ENCODE data around the gene TEDC2.

The TEDC2 gene

GRCh38 chr16:2501946-2502895 is 42.3 kb downstream of the TEDC2 start:
- Histone ChIP-seq H3K4me2 (no peak overlapping the region), H4K20me1 (ENCODE audit: insufficient read depth) (no peaks in the 10 kb centered on the region), H3K79me2 (ENCODE audit: insufficient read depth, low read depth) (no peaks in the 10 kb centered on the region), H3K27ac (no peak overlapping the region), H3K9ac (no peak overlapping the region), H2AFZ (ENCODE audit: low read depth) (no peak overlapping the region), H3K36me3 (ENCODE audit: insufficient read depth) (no peaks in the 10 kb centered on the region), H3K27me3 (ENCODE audit: insufficient read depth, low read depth) (no peaks in the 10 kb centered on the region), H3K4me3 (IDR thresholded peaks at IDR 0.05; ENCODE audit: insufficient read depth, low read depth, low read length) (no peak overlapping the region), H3K4me1 (ENCODE audit: low read depth, poor library complexity, severe bottlenecking) (no peaks in the 10 kb centered on the region)
- no peak for TF ChIP-seq CTCF (conservative IDR thresholded peaks at IDR 0.05; ENCODE audit: low read depth, low read length)

- H3K4me3 ChIP-seq (IDR thresholded peaks at IDR 0.05; ENCODE audit: insufficient read depth, low read depth, low read length) = no peak overlapping the region
- no peak overlapping the region for H3K27ac ChIP-seq
- H3K36me3 ChIP-seq (ENCODE audit: insufficient read depth) = no peaks in the 10 kb centered on the region
- H3K79me2 ChIP-seq (ENCODE audit: insufficient read depth, low read depth) = no peaks in the 10 kb centered on the region
- peaks cover 16% of the 10 kb centered on the region for H3K4me1 ChIP-seq (ENCODE audit: low read depth, poor library complexity, severe bottlenecking)
- H2AFZ ChIP-seq (ENCODE audit: low read depth) = no peak overlapping the region
- TF ChIP-seq CTCF (conservative IDR thresholded peaks at IDR 0.05; ENCODE audit: low read depth, low read length) = no peak
- no peaks in the 10 kb centered on the region for H4K20me1 ChIP-seq (ENCODE audit: insufficient read depth)
- H3K4me2 ChIP-seq = no peak overlapping the region
- H3K27me3 ChIP-seq (ENCODE audit: insufficient read depth, low read depth) = no peaks in the 10 kb centered on the region
- no peak overlapping the region for H3K9ac ChIP-seq
Observed at GRCh38 chr16:2505695-2506094, 45.8 kb downstream of the TEDC2 start.

GRCh38 chr16:2507052-2507659 is 47.2 kb downstream of the TEDC2 start:
- TF ChIP-seq CTCF (conservative IDR thresholded peaks at IDR 0.05; ENCODE audit: low read depth, low read length) = no peak
- Histone ChIP-seq H3K4me2 (no peak overlapping the region), H3K27ac (no peak overlapping the region), H3K4me3 (IDR thresholded peaks at IDR 0.05; ENCODE audit: insufficient read depth, low read depth, low read length) (no peak overlapping the region), H3K79me2 (ENCODE audit: insufficient read depth, low read depth) (no peaks in the 10 kb centered on the region), H3K27me3 (ENCODE audit: insufficient read depth, low read depth) (no peaks in the 10 kb centered on the region), H2AFZ (ENCODE audit: low read depth) (no peak overlapping the region), H3K36me3 (ENCODE audit: insufficient read depth) (no peaks in the 10 kb centered on the region), H4K20me1 (ENCODE audit: insufficient read depth) (no peaks in the 10 kb centered on the region), H3K4me1 (ENCODE audit: low read depth, poor library complexity, severe bottlenecking) (peaks cover 20% of the 10 kb centered on the region), H3K9ac (no peak overlapping the region)

- H3K4me3 ChIP-seq (IDR thresholded peaks at IDR 0.05; ENCODE audit: insufficient read depth, low read depth, low read length) = no peak overlapping the region
- H2AFZ ChIP-seq (ENCODE audit: low read depth) = no peak overlapping the region
- no peaks in the 10 kb centered on the region for H4K20me1 ChIP-seq (ENCODE audit: insufficient read depth)
- H3K4me1 ChIP-seq (ENCODE audit: low read depth, poor library complexity, severe bottlenecking) = peaks cover 25% of the 10 kb centered on the region
- H3K36me3 ChIP-seq (ENCODE audit: insufficient read depth) = no peaks in the 10 kb centered on the region
- H3K9ac ChIP-seq = no peak overlapping the region
- no peak overlapping the region for H3K4me2 ChIP-seq
- H3K27me3 ChIP-seq (ENCODE audit: insufficient read depth, low read depth) = no peaks in the 10 kb centered on the region
- H3K27ac ChIP-seq = no peak overlapping the region
- no peaks in the 10 kb centered on the region for H3K79me2 ChIP-seq (ENCODE audit: insufficient read depth, low read depth)
- no peak for TF ChIP-seq CTCF (conservative IDR thresholded peaks at IDR 0.05; ENCODE audit: low read depth, low read length)
Observed at GRCh38 chr16:2507665-2508064, 47.8 kb downstream of the TEDC2 start.
